Measurements from ENCODE around the gene QPCT.
A peak's percentile ranks its signal among the peaks of the same experiment; 100 is the strongest.

Gene QPCT

DNA sequence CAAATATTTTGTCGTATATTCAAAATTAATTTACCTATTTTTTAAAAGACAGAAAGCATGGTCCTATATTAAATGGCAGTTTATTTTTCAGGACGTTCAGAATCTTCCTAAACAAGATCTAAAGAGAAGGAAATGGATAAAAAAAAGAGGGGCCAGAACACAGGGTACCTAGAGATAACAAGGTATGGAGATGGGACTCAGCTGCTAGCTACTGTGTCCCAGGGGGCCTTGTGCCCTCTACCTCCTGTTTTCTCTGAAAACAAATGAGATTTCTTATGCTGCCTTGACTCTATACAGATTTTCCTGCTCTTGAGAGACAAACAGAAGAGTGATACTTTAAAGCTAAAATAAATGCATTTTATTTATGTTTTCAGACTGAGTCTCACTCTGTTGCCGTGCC lies 29.1 kb upstream of the QPCT start:
- Histone ChIP-seq H3K4me1 (ENCODE audit: control insufficient read depth in 5 of 5, insufficient read depth in 5 of 5, low read length in 5 of 5) (peaks cover 0 to 34% (median 27%) of the 10 kb centered on the region in 5 donors), H3K4me3 (ENCODE audit: low read depth in 1 of 5, low read length in 5 of 5) (no peak overlapping the region)

GRCh38 chr2:37316181-37316580 lies 28.2 kb upstream of the QPCT start:
- Histone ChIP-seq H3K4me1 (ENCODE audit: control insufficient read depth in 5 of 5, insufficient read depth in 5 of 5, low read length in 5 of 5) (peaks cover 0 to 27% (median 19%) of the 10 kb centered on the region in 5 donors), H3K9me3 (ENCODE audit: control insufficient read depth in 5 of 5, low read length in 5 of 5) (no peaks in the 10 kb centered on the region), H3K27me3 (ENCODE audit: control insufficient read depth in 5 of 5, insufficient read depth in 4 of 5, low read length in 5 of 5) (no peaks in the 10 kb centered on the region), H3K27ac (ENCODE audit: low read depth, low read length) (no peak overlapping the region), H3K9ac (ENCODE audit: low read length in 5 of 5) (no peak overlapping the region), H3K4me3 (ENCODE audit: low read depth in 1 of 5, low read length in 5 of 5) (no peak overlapping the region), H3K36me3 (ENCODE audit: control insufficient read depth in 5 of 5, insufficient read depth in 5 of 5, low read length in 5 of 5) (peaks cover 0 to 3% (median 0%) of the 10 kb centered on the region in 5 donors)

More for the DNA sequence above, 29.1 kb upstream of the QPCT start:
- H3K9me3 ChIP-seq (ENCODE audit: control insufficient read depth in 5 of 5, low read length in 5 of 5), result no peaks in the 10 kb centered on the region
- H3K9ac ChIP-seq (ENCODE audit: low read length in 5 of 5), result no peak overlapping the region
- H3K36me3 ChIP-seq (ENCODE audit: control insufficient read depth in 5 of 5, insufficient read depth in 5 of 5, low read length in 5 of 5), result peaks cover 0 to 3% (median 0%) of the 10 kb centered on the region in 5 donors
- no peak overlapping the region for H3K27ac ChIP-seq (ENCODE audit: low read depth, low read length)
- H3K27me3 ChIP-seq (ENCODE audit: control insufficient read depth in 5 of 5, insufficient read depth in 4 of 5, low read length in 5 of 5), result no peaks in the 10 kb centered on the region

- Histone ChIP-seq H3K4me3 (ENCODE audit: low read depth in 1 of 5, low read length in 5 of 5) (no peak overlapping the region), H3K27ac (ENCODE audit: low read depth, low read length) (no peak overlapping the region), H3K4me1 (ENCODE audit: control insufficient read depth in 5 of 5, insufficient read depth in 5 of 5, low read length in 5 of 5) (peaks cover 0 to 31% (median 20%) of the 10 kb centered on the region in 5 donors), H3K9me3 (ENCODE audit: control insufficient read depth in 5 of 5, low read length in 5 of 5) (no peaks in the 10 kb centered on the region), H3K36me3 (ENCODE audit: control insufficient read depth in 5 of 5, insufficient read depth in 5 of 5, low read length in 5 of 5) (peaks cover 0 to 3% (median 0%) of the 10 kb centered on the region in 5 donors), H3K9ac (ENCODE audit: low read length in 5 of 5) (no peak overlapping the region), H3K27me3 (ENCODE audit: control insufficient read depth in 5 of 5, insufficient read depth in 4 of 5, low read length in 5 of 5) (no peaks in the 10 kb centered on the region)
Measured at GRCh38 chr2:37317746-37318145, 26.7 kb upstream of the QPCT start.

- H3K4me1 ChIP-seq (ENCODE audit: control insufficient read depth in 5 of 5, insufficient read depth in 5 of 5, low read length in 5 of 5), result peaks cover 0 to 37% (median 26%) of the 10 kb centered on the region in 5 donors
Measured at GRCh38 chr2:37318401-37318800, 26.0 kb upstream of the QPCT start.

DNA sequence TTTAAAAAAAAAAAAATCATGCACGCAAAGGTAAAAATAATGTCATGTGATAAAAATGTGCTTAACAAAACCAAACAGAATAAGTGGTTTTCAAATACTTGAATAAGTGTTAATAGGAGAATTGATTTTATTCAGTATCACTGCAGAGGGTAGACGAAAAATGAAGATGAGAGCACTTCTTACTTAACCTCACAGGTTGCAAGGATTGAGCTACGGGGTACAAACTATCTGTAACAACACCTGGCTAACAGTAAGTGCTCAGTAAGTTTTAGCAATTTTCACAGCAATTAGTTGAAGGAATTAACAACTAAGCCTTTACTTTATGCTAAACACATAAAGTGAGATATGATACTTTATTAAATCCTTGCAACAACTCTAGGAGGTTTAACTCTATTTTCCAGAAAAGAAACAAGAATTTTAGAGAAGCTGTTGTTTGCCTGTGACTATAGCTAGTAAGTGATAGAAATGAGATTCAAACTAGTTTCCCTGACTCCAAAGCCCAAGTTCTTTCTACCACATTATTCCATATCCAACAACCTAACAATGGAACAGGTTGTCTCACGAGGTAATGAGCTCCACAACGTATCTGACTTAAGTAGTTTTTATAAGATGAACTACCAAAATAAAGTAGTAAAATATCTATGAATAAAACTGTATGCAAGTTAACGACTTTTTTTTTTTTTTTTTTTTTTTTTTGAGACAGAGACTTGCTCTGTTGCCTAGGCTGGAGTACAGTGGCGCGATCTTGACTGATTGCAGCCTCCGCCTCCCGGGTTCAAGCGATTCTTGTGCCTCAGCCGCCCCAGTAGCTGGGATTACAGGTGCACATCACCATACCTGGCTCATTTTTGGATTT lies 24.4 kb upstream of the QPCT start:
- Histone ChIP-seq H3K27ac (ENCODE audit: low read depth, low read length) (no peak overlapping the region), H3K27me3 (ENCODE audit: control insufficient read depth in 5 of 5, insufficient read depth in 4 of 5, low read length in 5 of 5) (no peaks in the 10 kb centered on the region), H3K36me3 (ENCODE audit: control insufficient read depth in 5 of 5, insufficient read depth in 5 of 5, low read length in 5 of 5) (peaks cover 0 to 3% (median 0%) of the 10 kb centered on the region in 5 donors), H3K9ac (ENCODE audit: low read length in 5 of 5) (no peak overlapping the region), H3K9me3 (ENCODE audit: control insufficient read depth in 5 of 5, low read length in 5 of 5) (no peaks in the 10 kb centered on the region), H3K4me3 (ENCODE audit: low read depth in 1 of 5, low read length in 5 of 5) (no peak overlapping the region), H3K4me1 (ENCODE audit: control insufficient read depth in 5 of 5, insufficient read depth in 5 of 5, low read length in 5 of 5) (peaks cover 0 to 46% (median 33%) of the 10 kb centered on the region in 5 donors)

More at GRCh38 chr2:37318401-37318800, 26.0 kb upstream of the QPCT start:
- Histone ChIP-seq H3K36me3 (ENCODE audit: control insufficient read depth in 5 of 5, insufficient read depth in 5 of 5, low read length in 5 of 5) (peaks cover 0 to 3% (median 0%) of the 10 kb centered on the region in 5 donors), H3K9me3 (ENCODE audit: control insufficient read depth in 5 of 5, low read length in 5 of 5) (no peaks in the 10 kb centered on the region), H3K4me3 (ENCODE audit: low read depth in 1 of 5, low read length in 5 of 5) (peak overlapping the region in 1 of 5 donors; percentile 16), H3K27ac (ENCODE audit: low read depth, low read length) (no peak overlapping the region), H3K9ac (ENCODE audit: low read length in 5 of 5) (peak overlapping the region in 1 of 5 donors; percentile 22), H3K27me3 (ENCODE audit: control insufficient read depth in 5 of 5, insufficient read depth in 4 of 5, low read length in 5 of 5) (no peaks in the 10 kb centered on the region)

DNA sequence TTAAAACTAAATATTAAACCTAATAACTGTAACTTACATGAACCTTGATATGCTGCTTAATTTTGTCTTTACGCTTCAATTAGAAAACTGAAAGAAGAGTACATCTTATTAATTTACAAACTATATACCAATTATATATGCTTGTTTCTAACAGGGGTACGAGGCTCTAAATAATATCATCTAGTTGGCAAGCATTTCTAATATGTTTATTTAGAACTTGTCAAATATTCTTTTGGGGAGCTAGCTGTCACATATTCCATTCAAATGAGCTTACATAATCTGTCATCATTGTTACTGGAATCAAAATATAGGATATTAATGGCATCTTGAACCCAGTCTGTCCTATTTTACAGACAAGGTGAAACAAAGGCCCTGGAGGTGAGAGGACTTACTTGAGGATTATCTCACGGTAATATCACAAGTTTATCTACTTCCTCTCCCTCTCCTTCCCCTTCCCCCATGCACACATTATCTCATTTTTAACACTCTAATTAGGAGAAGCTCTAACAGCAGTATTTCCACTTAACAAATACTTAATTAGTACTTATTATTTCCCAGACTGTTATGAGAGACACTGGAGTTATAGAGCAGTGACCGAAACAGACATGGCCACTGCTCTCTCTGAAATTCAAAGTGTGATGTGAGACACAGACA lies 23.3 kb upstream of the QPCT start:
- H3K9me3 ChIP-seq (ENCODE audit: control insufficient read depth in 5 of 5, low read length in 5 of 5), result no peaks in the 10 kb centered on the region
- H3K4me1 ChIP-seq (ENCODE audit: control insufficient read depth in 5 of 5, insufficient read depth in 5 of 5, low read length in 5 of 5), result peaks cover 0 to 57% (median 42%) of the 10 kb centered on the region in 5 donors
- no peak overlapping the region for H3K9ac ChIP-seq (ENCODE audit: low read length in 5 of 5)
- H3K36me3 ChIP-seq (ENCODE audit: control insufficient read depth in 5 of 5, insufficient read depth in 5 of 5, low read length in 5 of 5), result peaks cover 0 to 1% (median 0%) of the 10 kb centered on the region in 5 donors
- H3K27me3 ChIP-seq (ENCODE audit: control insufficient read depth in 5 of 5, insufficient read depth in 4 of 5, low read length in 5 of 5), result no peaks in the 10 kb centered on the region
- no peak overlapping the region for H3K27ac ChIP-seq (ENCODE audit: low read depth, low read length)
- H3K4me3 ChIP-seq (ENCODE audit: low read depth in 1 of 5, low read length in 5 of 5), result no peak overlapping the region

DNA sequence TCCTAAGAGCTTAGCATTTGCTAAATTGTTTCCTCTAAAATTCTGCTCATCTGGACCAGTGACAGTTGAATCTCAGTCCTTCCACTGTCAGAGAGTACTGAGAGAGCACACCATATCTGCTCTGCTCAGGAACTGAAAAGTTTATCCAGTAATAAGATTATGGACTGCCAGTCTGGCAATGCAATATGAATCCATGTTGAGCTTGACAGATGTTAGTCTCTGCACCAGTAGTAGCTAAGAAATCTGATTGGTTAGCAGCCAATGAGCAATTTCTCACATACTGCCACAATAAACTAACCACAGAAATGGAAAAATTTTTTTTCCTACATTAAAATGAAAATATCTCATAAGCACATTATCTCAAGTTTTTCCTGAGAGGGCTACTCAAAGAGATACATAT lies 22.1 kb upstream of the QPCT start:
- H3K36me3 ChIP-seq (ENCODE audit: control insufficient read depth in 5 of 5, insufficient read depth in 5 of 5, low read length in 5 of 5), result no peaks in the 10 kb centered on the region
- peaks cover 0 to 62% (median 48%) of the 10 kb centered on the region in 5 donors for H3K4me1 ChIP-seq (ENCODE audit: control insufficient read depth in 5 of 5, insufficient read depth in 5 of 5, low read length in 5 of 5)
- no peak overlapping the region for H3K27ac ChIP-seq (ENCODE audit: low read depth, low read length)
- peak overlapping the region in 2 of 5 donors; percentile 71 to 93 for H3K9ac ChIP-seq (ENCODE audit: low read length in 5 of 5)
- peak overlapping the region in 1 of 5 donors; percentile 30 for H3K4me3 ChIP-seq (ENCODE audit: low read depth in 1 of 5, low read length in 5 of 5)
- H3K9me3 ChIP-seq (ENCODE audit: control insufficient read depth in 5 of 5, low read length in 5 of 5), result no peaks in the 10 kb centered on the region
- no peaks in the 10 kb centered on the region for H3K27me3 ChIP-seq (ENCODE audit: control insufficient read depth in 5 of 5, insufficient read depth in 4 of 5, low read length in 5 of 5)

DNA sequence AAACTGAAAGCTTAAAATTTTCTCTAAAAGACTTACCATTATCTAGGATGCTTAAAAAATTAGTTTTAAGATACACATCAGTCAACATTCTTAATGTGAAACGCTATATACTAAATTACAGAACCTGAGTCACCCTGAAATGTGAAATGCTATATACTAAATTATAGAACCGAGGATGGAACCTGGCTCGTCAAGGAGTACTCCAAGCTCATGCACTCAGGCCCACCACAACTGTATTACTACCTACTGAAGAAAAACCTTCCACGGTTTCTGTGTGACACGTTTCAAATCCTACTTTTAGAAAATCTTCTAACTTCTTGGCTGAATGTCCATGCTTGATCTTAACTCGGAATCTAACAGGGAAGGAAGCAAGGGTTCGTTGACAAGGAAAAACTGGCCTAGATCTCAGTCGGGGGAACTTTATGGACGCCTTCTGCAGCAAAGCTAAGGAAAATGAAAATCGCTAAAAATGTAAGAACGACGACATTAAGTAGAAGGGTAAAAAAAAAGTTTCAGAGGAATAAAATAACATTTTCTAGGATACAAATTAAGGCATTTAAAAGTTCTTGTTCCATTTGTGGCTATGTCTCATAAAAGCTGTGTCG lies 21.2 kb upstream of the QPCT start:
- H3K9me3 ChIP-seq (ENCODE audit: control insufficient read depth in 5 of 5, low read length in 5 of 5), result no peaks in the 10 kb centered on the region
- no peaks in the 10 kb centered on the region for H3K27me3 ChIP-seq (ENCODE audit: control insufficient read depth in 5 of 5, insufficient read depth in 4 of 5, low read length in 5 of 5)
- no peaks in the 10 kb centered on the region for H3K36me3 ChIP-seq (ENCODE audit: control insufficient read depth in 5 of 5, insufficient read depth in 5 of 5, low read length in 5 of 5)
- H3K4me1 ChIP-seq (ENCODE audit: control insufficient read depth in 5 of 5, insufficient read depth in 5 of 5, low read length in 5 of 5), result peaks cover 0 to 56% (median 45%) of the 10 kb centered on the region in 5 donors
- H3K27ac ChIP-seq (ENCODE audit: low read depth, low read length), result peak overlapping the region; percentile 70
- peak overlapping the region; percentile 66 to 93 (median 87) for H3K9ac ChIP-seq (ENCODE audit: low read length in 5 of 5)
- peak overlapping the region; percentile 83 to 97 (median 93) for H3K4me3 ChIP-seq (ENCODE audit: low read depth in 1 of 5, low read length in 5 of 5)

DNA sequence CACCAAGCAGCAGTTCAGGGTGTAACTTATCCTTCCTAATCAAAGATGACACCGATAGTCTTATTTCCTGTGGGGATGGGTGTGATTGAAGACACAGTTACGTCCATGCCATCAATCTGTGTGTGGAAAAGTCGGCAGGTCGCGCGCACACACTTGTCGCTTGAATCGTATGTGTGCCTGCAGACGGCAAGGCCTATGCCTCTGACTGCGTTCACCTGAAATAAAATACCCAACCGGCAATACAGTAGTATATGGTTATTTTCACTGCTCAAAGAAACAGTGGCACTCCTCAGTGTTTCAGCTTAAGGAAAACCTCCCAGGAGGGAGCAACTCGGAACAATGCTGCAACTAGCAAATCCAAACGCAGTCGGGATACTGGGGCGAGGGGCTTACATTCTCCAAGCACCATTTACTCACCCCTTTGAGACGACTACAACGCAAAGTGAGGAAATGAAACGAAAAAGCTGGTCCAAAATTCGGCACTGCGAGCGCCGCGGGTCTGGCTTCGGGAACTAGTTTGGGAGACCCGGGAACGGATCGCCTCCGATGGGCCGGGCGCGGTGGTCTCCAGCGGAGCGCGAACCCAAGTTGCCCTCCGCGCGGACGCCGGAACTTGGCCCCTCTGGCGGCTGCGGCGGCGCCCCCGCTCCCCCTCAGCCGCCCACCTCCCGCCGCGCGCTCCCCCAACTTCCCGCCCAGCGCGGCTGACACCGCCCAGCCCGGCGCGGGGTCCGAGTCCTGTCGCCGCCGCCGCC lies 20.5 kb upstream of the QPCT start:
- peak overlapping the region; percentile 70 for H3K27ac ChIP-seq (ENCODE audit: low read depth, low read length)
- H3K36me3 ChIP-seq (ENCODE audit: control insufficient read depth in 5 of 5, insufficient read depth in 5 of 5, low read length in 5 of 5), result no peaks in the 10 kb centered on the region
- peak overlapping the region; percentile 66 to 93 (median 87) for H3K9ac ChIP-seq (ENCODE audit: low read length in 5 of 5)
- peaks cover 0 to 50% (median 43%) of the 10 kb centered on the region in 5 donors for H3K4me1 ChIP-seq (ENCODE audit: control insufficient read depth in 5 of 5, insufficient read depth in 5 of 5, low read length in 5 of 5)
- H3K27me3 ChIP-seq (ENCODE audit: control insufficient read depth in 5 of 5, insufficient read depth in 4 of 5, low read length in 5 of 5), result no peaks in the 10 kb centered on the region
- peak overlapping the region; percentile 83 to 97 (median 93) for H3K4me3 ChIP-seq (ENCODE audit: low read depth in 1 of 5, low read length in 5 of 5)
- H3K9me3 ChIP-seq (ENCODE audit: control insufficient read depth in 5 of 5, low read length in 5 of 5), result no peaks in the 10 kb centered on the region

All from subcutaneous abdominal adipose tissue (tissue), 5 donors.